A673 (cell line): ENCODE results near the gene CLEC4M. TPM values are rescaled to one million over a fixed set of nuclear protein-coding genes. Genes with fewer than 3 reads are reported as not detected.

Experiments
- BruUV-seq: library from RNA; stranded (reverse); fragments of 400-500 nt; replicated peaks from 2 replicates; lab custom pipeline; 2021; lab: Mats Ljungman, UMichigan
- CTCF ChIA-PET: fragments of 300-600 bp; sonication (Branson Sonifier 250); formaldehyde crosslinking; loops from one replicate; lab custom pipeline; 2022; ENCODE audit warnings: antibody characterized with exemption; lab: Charles Lee
- POLR2A ChIA-PET: fragments of 300-600 bp; sonication (Branson Sonifier 250); formaldehyde crosslinking; loops from one replicate; lab custom pipeline; 2022; ENCODE audit warnings: antibody characterized with exemption; ENCODE audit not compliant: low non-redundant PET; lab: Charles Lee
- DNase-seq: peaks from one replicate; pipeline ENCODE4 v3.0.0-alpha.2; 2015; ENCODE audit warnings: low spot score
- H3K27ac ChIP-seq: fragments of 200-600 bp; sonication (generic); 2 replicates; pipeline ENCODE4 v1.5.1; 2016; ENCODE audit warnings: mixed run types, low read depth, mild to moderate bottlenecking, mixed read lengths, antibody characterized with exemption, low read length; ENCODE audit not compliant: poor library complexity, severe bottlenecking
- H3K27me3 ChIP-seq: fragments of 200-600 bp; sonication (generic); replicated peaks from 2 replicates; pipeline ENCODE4 v1.6.1; 2017; ENCODE audit warnings: mixed run types, low read depth, mild to moderate bottlenecking, mixed read lengths, antibody characterized with exemption, low read length; ENCODE audit not compliant: insufficient read depth, poor library complexity
- H3K36me3 ChIP-seq: fragments of 200-600 bp; sonication (generic); 2 replicates; pipeline ENCODE4 v1.6.1; 2016; ENCODE audit warnings: mixed run types, mild to moderate bottlenecking, mixed read lengths, antibody characterized with exemption, low read length; ENCODE audit not compliant: insufficient read depth, poor library complexity, severe bottlenecking
- H3K4me1 ChIP-seq: fragments of 200-600 bp; sonication (generic); 2 replicates; pipeline ENCODE4 v1.6.1; 2017; ENCODE audit warnings: mixed run types, mild to moderate bottlenecking, mixed read lengths, antibody characterized with exemption, low read length; ENCODE audit not compliant: insufficient read depth, poor library complexity, severe bottlenecking
- H3K4me3 ChIP-seq: fragments of 200-600 bp; sonication (generic); 2 replicates; pipeline ENCODE4 v1.5.1; 2016; ENCODE audit warnings: low read depth, mixed run types, mild to moderate bottlenecking, mixed read lengths, low read length; ENCODE audit not compliant: poor library complexity, severe bottlenecking
- H3K9me3 ChIP-seq: fragments of 200-600 bp; sonication (generic); 2 replicates; pipeline ENCODE4 v1.6.1; 2016; ENCODE audit warnings: mixed run types, low read depth, mild to moderate bottlenecking, mixed read lengths, antibody characterized with exemption, low read length; ENCODE audit not compliant: poor library complexity, severe bottlenecking
- CTCF ChIP-seq: fragments of 300-800, 200-600 bp; sonication (generic); conservative IDR thresholded peaks from 2 replicates; pipeline ENCODE4 v1.5.1; 2017; ENCODE audit warnings: low read depth, mild to moderate bottlenecking, antibody characterized with exemption, low read length, moderate library complexity, mixed read lengths
- EZH2 ChIP-seq: fragments of 200-600 bp; sonication (generic); IDR thresholded peaks from 2 replicates; pipeline ENCODE4 v1.6.1; 2017; ENCODE audit warnings: borderline replicate concordance, low read depth, mild to moderate bottlenecking, mixed read lengths, antibody characterized with exemption, low read length; ENCODE audit not compliant: poor library complexity, severe bottlenecking
- intact Hi-C: fragments of 100-400 bp; cut with micrococcal nuclease; formaldehyde crosslinking; loops from one replicate; pipeline ENCODE4 v1.10.0; 2022; ENCODE audit not compliant: unreplicated experiment
- total RNA-seq: library from RNA; stranded (reverse); gene quantifications from 2 replicates; pipeline ENCODE4 v1.2.3, GENCODE V29; 2021

The CLEC4M gene
- total RNA-seq, 1 experiment from 2014 or later = not detected

DNA sequence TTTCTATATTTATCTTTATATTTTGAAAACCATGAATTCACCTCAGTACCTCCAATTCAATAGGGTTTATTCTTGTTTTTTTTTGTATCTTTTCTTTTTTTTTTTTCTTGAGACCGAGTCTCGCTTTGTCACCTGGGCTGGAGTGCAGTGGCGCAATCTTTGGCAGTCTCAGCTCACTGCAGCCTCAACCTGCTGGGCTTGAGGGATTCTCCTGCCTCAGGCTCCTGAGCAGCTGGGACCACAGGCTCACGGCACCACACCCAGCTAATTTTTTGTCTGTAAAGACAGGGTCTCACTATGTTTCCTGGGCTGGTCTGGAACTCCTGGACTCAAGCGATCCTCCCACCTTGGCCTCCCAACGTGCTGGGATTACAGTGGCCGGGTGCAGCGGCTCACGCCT is 43.8 kb downstream of the CLEC4M start:
- no peak overlapping the region for H3K4me3 ChIP-seq
- ChIA-PET POLR2A (no interaction called here), CTCF (no interaction called here)
- no peak for DNase-seq
- H3K27me3 ChIP-seq = peaks cover 15% of the 10 kb centered on the region
- intact Hi-C loops = no loop called here
- TF ChIP-seq CTCF (no peak), EZH2 (no peak)
- H3K9me3 ChIP-seq = no peaks in the 10 kb centered on the region
- H3K4me1 ChIP-seq = no peaks in the 10 kb centered on the region
- BruUV-seq = no TSS peak
- no peaks in the 10 kb centered on the region for H3K36me3 ChIP-seq
- H3K27ac ChIP-seq = no peak overlapping the region

DNA sequence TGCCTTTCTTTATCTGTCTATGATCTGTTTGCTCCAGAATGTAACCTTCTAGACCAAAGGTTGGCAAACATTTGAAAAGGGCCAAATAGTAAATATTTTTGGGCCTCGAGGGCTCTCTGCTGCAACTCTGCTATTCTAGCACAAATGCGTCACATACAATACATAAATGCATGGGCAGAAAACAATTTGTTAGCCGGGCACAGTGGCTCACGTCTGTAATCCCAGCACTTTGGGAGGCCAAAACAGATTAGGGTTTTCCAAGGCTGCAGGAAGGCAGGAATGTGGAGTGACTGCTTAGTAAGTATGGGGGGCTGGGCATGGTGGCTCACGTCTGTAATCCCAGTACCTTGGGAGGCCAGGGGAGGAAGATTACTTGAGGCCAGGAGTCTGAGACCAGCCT is 45.1 kb downstream of the CLEC4M start:
- intact Hi-C loops = no loop called here
- ChIA-PET POLR2A (no interaction called here), CTCF (no interaction called here)
- no peak for DNase-seq
- BruUV-seq = no TSS peak
- no peaks in the 10 kb centered on the region for H3K36me3 ChIP-seq
- no peaks in the 10 kb centered on the region for H3K9me3 ChIP-seq
- H3K27me3 ChIP-seq = peaks cover 15% of the 10 kb centered on the region
- no peak overlapping the region for H3K27ac ChIP-seq
- no peaks in the 10 kb centered on the region for H3K4me1 ChIP-seq
- TF ChIP-seq EZH2 (no peak), CTCF (no peak)
- H3K4me3 ChIP-seq = no peak overlapping the region

DNA sequence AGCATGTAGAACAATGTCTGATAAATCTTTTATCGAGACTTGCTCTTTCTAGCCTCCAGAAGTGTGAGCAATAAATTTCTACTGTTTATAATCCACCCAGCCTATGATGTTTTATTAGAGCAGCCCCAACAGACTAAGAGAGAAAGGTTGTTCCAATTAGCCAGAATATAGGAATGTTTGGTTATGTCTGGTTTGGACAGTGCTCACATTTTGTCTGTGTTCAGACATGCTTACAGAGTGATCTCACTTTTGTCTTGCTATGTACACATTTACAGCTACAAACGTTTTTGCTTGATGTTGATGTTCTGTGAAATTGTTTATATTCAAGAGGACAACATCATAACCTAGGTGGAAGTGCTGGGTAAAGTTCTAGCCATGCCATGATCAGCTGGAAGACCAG is 48.9 kb downstream of the CLEC4M start:
- no peak overlapping the region for H3K27ac ChIP-seq
- H3K4me3 ChIP-seq = no peak overlapping the region
- H3K27me3 ChIP-seq = no peaks in the 10 kb centered on the region
- intact Hi-C loops = no loop called here
- DNase-seq = no peak
- no TSS peak for BruUV-seq
- no peaks in the 10 kb centered on the region for H3K9me3 ChIP-seq
- ChIA-PET CTCF (interaction anchor here (0.5 kb wide), 1 partner anchor 161 kb away, joined by 4 read pairs; no protein-coding TSS in a partner anchor), POLR2A (no interaction called here)
- H3K36me3 ChIP-seq = no peaks in the 10 kb centered on the region
- TF ChIP-seq EZH2 (no peak), CTCF (no peak)
- H3K4me1 ChIP-seq = no peaks in the 10 kb centered on the region
